Vagina (tissue), 2 donors: Measurements from ENCODE around the gene ZNF189.

Experiments used
- CTCF ChIP-seq, 3 experiments: fragments of 450-650 bp in 2 of 3; fragments of 200-600 bp in 1 of 3; sonication (generic) in 1 of 3; IDR thresholded peaks; one replicate each; pipeline ENCODE4 v1.5.1; 2017 to 2019; ENCODE audit warnings: antibody characterized with exemption in 3 of 3, mild to moderate bottlenecking in 2 of 3, moderate library complexity in 2 of 3
- POLR2A ChIP-seq, 2 donors: fragments of 450-650 bp; IDR thresholded peaks; one replicate each; pipeline ENCODE4 v1.6.1; 2017; ENCODE audit warnings: antibody characterized with exemption in 2 of 2, mild to moderate bottlenecking in 2 of 2, moderate library complexity in 2 of 2

- no peak for TF ChIP-seq POLR2A (IDR thresholded peaks at IDR 0.05)
- no peak for TF ChIP-seq CTCF (IDR thresholded peaks at IDR 0.05)
Observed at GRCh38 chr9:101417977-101418376, 19.3 kb downstream of the ZNF189 start.
